AG09309 (cell line): Measurements from ENCODE around the gene ZNF658.
"Not testable (repeated sequence)": the region's sequence is repeated elsewhere in the genome, so short reads cannot be mapped to it uniquely, and the experiment has no call there.

Source experiments
- DNase-seq: peaks from one replicate; pipeline ENCODE4 v3.0.0-alpha.2; 2010; ENCODE audit warnings: low read depth
- H3K4me3 ChIP-seq: 2 replicates; pipeline ENCODE4 v1.5.1; 2011; ENCODE audit warnings: mild to moderate bottlenecking, low read depth, low read length, moderate library complexity; ENCODE audit not compliant: control insufficient read depth

ZNF658 gene

GRCh38 chr9:66900490-66901131 is at the start of gene ZNF658:
Gene ZNF658, plus strand, starts transcription at chr9:66900725. Its CDS starts 2,837 bp downstream, at chr9:66903562.
- peak within 1 kb of the TSS; percentile 42 for H3K4me3 ChIP-seq
- DNase-seq: not testable (repeated sequence)

- DNase-seq, H3K4me3 ChIP-seq: not testable (repeated sequence)
These were observed 38.8 kb upstream of the ZNF658 start for GRCh38 chr9:66861732-66862131.

- not testable (repeated sequence) for DNase-seq, H3K4me3 ChIP-seq
These were observed 31.9 kb upstream of the ZNF658 start for GRCh38 chr9:66868660-66869059.

GRCh38 chr9:66880605-66881004 is 19.9 kb upstream of the ZNF658 start:
- H3K4me3 ChIP-seq, DNase-seq: not testable (repeated sequence)

GRCh38 chr9:66881847-66882246 is 18.7 kb upstream of the ZNF658 start:
- not testable (repeated sequence) for DNase-seq, H3K4me3 ChIP-seq

- H3K4me3 ChIP-seq, DNase-seq: not testable (repeated sequence)
These were observed 10.2 kb upstream of the ZNF658 start for GRCh38 chr9:66890334-66890733.

- peak overlapping the region; percentile 42 for H3K4me3 ChIP-seq
- DNase-seq: not testable (repeated sequence)
These were observed 616 bp downstream of the ZNF658 start for GRCh38 chr9:66901141-66901540.

- H3K4me3 ChIP-seq, DNase-seq: not testable (repeated sequence)
These were observed 9.0 kb downstream of the ZNF658 start for GRCh38 chr9:66909560-66909959.

GRCh38 chr9:66920072-66920471 is 19.5 kb downstream of the ZNF658 start:
- not testable (repeated sequence) for H3K4me3 ChIP-seq, DNase-seq

- DNase-seq, H3K4me3 ChIP-seq: not testable (repeated sequence)
These were observed 35.8 kb downstream of the ZNF658 start for GRCh38 chr9:66936194-66936870.

GRCh38 chr9:66937662-66938061 is 37.1 kb downstream of the ZNF658 start:
- H3K4me3 ChIP-seq, DNase-seq: not testable (repeated sequence)

- not testable (repeated sequence) for DNase-seq, H3K4me3 ChIP-seq
These were observed 37.8 kb downstream of the ZNF658 start for GRCh38 chr9:66938322-66938721.

- not testable (repeated sequence) for H3K4me3 ChIP-seq, DNase-seq
These were observed 39.6 kb downstream of the ZNF658 start for GRCh38 chr9:66939878-66940830.

GRCh38 chr9:66942400-66943155 is 42.1 kb downstream of the ZNF658 start:
- not testable (repeated sequence) for H3K4me3 ChIP-seq, DNase-seq

- not testable (repeated sequence) for DNase-seq
These were observed 52.1 kb downstream of the ZNF658 start for GRCh38 chr9:66952576-66952975.

More at GRCh38 chr9:66952576-66952975, 52.1 kb downstream of the ZNF658 start:
- not testable (repeated sequence) for H3K4me3 ChIP-seq
